ENCODE results near the gene ZNF232.

GRCh38 chr17:5135726-5136579 lies 24.3 kb upstream of the ZNF232 start:
- TF ChIP-seq, protein P1, sequence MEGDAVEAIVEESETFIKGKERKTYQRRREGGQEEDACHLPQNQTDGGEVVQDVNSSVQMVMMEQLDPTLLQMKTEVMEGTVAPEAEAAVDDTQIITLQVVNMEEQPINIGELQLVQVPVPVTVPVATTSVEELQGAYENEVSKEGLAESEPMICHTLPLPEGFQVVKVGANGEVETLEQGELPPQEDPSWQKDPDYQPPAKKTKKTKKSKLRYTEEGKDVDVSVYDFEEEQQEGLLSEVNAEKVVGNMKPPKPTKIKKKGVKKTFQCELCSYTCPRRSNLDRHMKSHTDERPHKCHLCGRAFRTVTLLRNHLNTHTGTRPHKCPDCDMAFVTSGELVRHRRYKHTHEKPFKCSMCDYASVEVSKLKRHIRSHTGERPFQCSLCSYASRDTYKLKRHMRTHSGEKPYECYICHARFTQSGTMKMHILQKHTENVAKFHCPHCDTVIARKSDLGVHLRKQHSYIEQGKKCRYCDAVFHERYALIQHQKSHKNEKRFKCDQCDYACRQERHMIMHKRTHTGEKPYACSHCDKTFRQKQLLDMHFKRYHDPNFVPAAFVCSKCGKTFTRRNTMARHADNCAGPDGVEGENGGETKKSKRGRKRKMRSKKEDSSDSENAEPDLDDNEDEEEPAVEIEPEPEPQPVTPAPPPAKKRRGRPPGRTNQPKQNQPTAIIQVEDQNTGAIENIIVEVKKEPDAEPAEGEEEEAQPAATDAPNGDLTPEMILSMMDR (IDR thresholded peaks at IDR 0.05; ENCODE audit: insufficient read depth, low read depth, low read length), result no peak
- TF ChIP-seq EZH2 (IDR thresholded peaks at IDR 0.05; ENCODE audit: insufficient read depth, low read length), result no peak
